HepG2 (cell line): ENCODE results near the gene ZNF544. TPM values are rescaled to one million over a fixed set of nuclear protein-coding genes. Genes with fewer than 3 reads are reported as not detected.

ENCODE experiments used
- AGO2 ChIP-seq: fragments of 200-400 bp; formaldehyde crosslinking; optimal IDR thresholded peaks from 2 replicates; pipeline ENCODE3; 2017; ENCODE audit warnings: mild to moderate bottlenecking, low read depth, low read length, moderate library complexity
- CBFB ChIP-seq: sonication (generic); formaldehyde crosslinking; IDR thresholded peaks from 2 replicates; pipeline ENCODE4 v1.4.0; 2020; ENCODE audit warnings: missing genetic modification reagents
- CREB3 ChIP-seq: sonication (generic); formaldehyde crosslinking; IDR thresholded peaks from 2 replicates; pipeline ENCODE4 v1.5.0; 2020; ENCODE audit warnings: missing genetic modification reagents
- HNF1B ChIP-seq: sonication (generic); formaldehyde crosslinking; IDR thresholded peaks from 2 replicates; pipeline ENCODE4 v1.5.1; 2020; ENCODE audit warnings: mild to moderate bottlenecking, moderate library complexity, missing genetic modification reagents
- KAT2B ChIP-seq: fragments of 150-350 bp; IDR thresholded peaks from 2 replicates; pipeline ENCODE4 v1.6.1; 2014; ENCODE audit warnings: low read depth, low read length, borderline replicate concordance
- MLX ChIP-seq: IDR thresholded peaks from 2 replicates; pipeline ENCODE4 v1.6.1; 2016
- REXO4 ChIP-seq: sonication (generic); formaldehyde crosslinking; IDR thresholded peaks from 2 replicates; pipeline ENCODE4 v1.8.0; 2022; ENCODE audit warnings: missing genetic modification reagents, mild to moderate bottlenecking, borderline replicate concordance
- SIN3A ChIP-seq: IDR thresholded peaks from 2 replicates; pipeline ENCODE4 v1.6.1; 2011; ENCODE audit warnings: low read depth, mild to moderate bottlenecking, control low read depth, low read length, borderline replicate concordance
- SMAD1 ChIP-seq: sonication (generic); formaldehyde crosslinking; IDR thresholded peaks from 2 replicates; pipeline ENCODE4 v1.4.0; 2020; ENCODE audit warnings: missing genetic modification reagents, low read depth, mild to moderate bottlenecking, borderline replicate concordance
- ZBTB3 ChIP-seq: sonication (generic); formaldehyde crosslinking; IDR thresholded peaks from 2 replicates; pipeline ENCODE4 v1.4.0; 2020; ENCODE audit warnings: low read depth, mild to moderate bottlenecking, moderate library complexity, missing genetic modification reagents, borderline replicate concordance
- ZBTB49 ChIP-seq: sonication (generic); formaldehyde crosslinking; IDR thresholded peaks from 2 replicates; pipeline ENCODE4 v1.4.0; 2020; ENCODE audit warnings: missing genetic modification reagents, borderline replicate concordance
- ZFAT ChIP-seq: sonication (generic); formaldehyde crosslinking; conservative IDR thresholded peaks from 2 replicates; pipeline ENCODE4 v1.8.1; 2023; ENCODE audit warnings: missing genetic modification reagents, inconsistent platforms
- ZNF264 ChIP-seq: sonication (generic); formaldehyde crosslinking; IDR thresholded peaks from 2 replicates; pipeline ENCODE4 v1.4.0; 2020; ENCODE audit warnings: missing genetic modification reagents
- ZNF362 ChIP-seq: sonication (generic); formaldehyde crosslinking; IDR thresholded peaks from 2 replicates; pipeline ENCODE4 v1.4.0; 2020; ENCODE audit warnings: missing genetic modification reagents, mild to moderate bottlenecking, borderline replicate concordance
- ZNF530 ChIP-seq: sonication (generic); formaldehyde crosslinking; IDR thresholded peaks from 2 replicates; pipeline ENCODE4 v1.5.0; 2020; ENCODE audit warnings: low read depth, mild to moderate bottlenecking, missing genetic modification reagents
- ZNF576 ChIP-seq: sonication (generic); formaldehyde crosslinking; IDR thresholded peaks from 2 replicates; pipeline ENCODE4 v1.4.0; 2020; ENCODE audit warnings: mild to moderate bottlenecking, missing genetic modification reagents
- ZNF615 ChIP-seq: sonication (generic); formaldehyde crosslinking; IDR thresholded peaks from 2 replicates; pipeline ENCODE4 v1.5.0; 2020; ENCODE audit warnings: mild to moderate bottlenecking, missing genetic modification reagents, borderline replicate concordance
- ZNF703 ChIP-seq: sonication (generic); formaldehyde crosslinking; IDR thresholded peaks from 2 replicates; pipeline ENCODE4 v1.5.1; 2020; ENCODE audit warnings: missing genetic modification reagents, mild to moderate bottlenecking, moderate library complexity, borderline replicate concordance
- ZNF790 ChIP-seq: sonication (generic); formaldehyde crosslinking; IDR thresholded peaks from 2 replicates; pipeline ENCODE4 v1.8.0; 2022; ENCODE audit warnings: missing genetic modification reagents, mild to moderate bottlenecking, borderline replicate concordance
- ZNF878 ChIP-seq: sonication (generic); formaldehyde crosslinking; IDR thresholded peaks from 2 replicates; pipeline ENCODE4 v1.8.1; 2023; ENCODE audit warnings: mild to moderate bottlenecking, missing genetic modification reagents, moderate library complexity
- polyA plus RNA-seq, 8 experiments: library from polyadenylated mRNA; depleted of rRNA in 3 of 8; stranded (reverse) in 7 of 8; unstranded in 1 of 8; fragments of >200 nt; fragmentation: Illumina TruSeq in 4 of 8; extraction: Trizol in 4 of 8; gene quantifications; 2 replicates each; pipeline versions ENCODE4 v1.2.1 to v1.2.3, GENCODE V29; 2011 to 2016; ENCODE audit warnings: low read depth in 4 of 8, missing spikeins in 1 of 8, mixed read lengths in 1 of 8; ENCODE audit not compliant: insufficient read depth in 1 of 8
- total RNA-seq, 5 experiments: library from RNA; depleted of rRNA; stranded (reverse); fragments of >200 nt; fragmentation: Illumina TruSeq; extraction: Trizol; gene quantifications; 2 replicates each; pipeline ENCODE4 v1.2.3, GENCODE V29; 2016; ENCODE audit warnings: low read depth in 1 of 5

The ZNF544 gene
- total and polyA plus RNA-seq, 2 of the 13 experiments (the other 11 are each of a cell fraction or from before 2014, with no cell fraction given), result 13.1 to 17.0 TPM

- TF ChIP-seq ZNF362 (CRISPR knock-in tag), result peak; percentile 43; the same call in 1 of the 2 replicates
- no peak for TF ChIP-seq MLX (CRISPR knock-in tag)
- no peak for TF ChIP-seq REXO4 (CRISPR knock-in tag)
- 0 out of 2 replicates have a peak, but pooled peaks have one; percentile 25 for TF ChIP-seq ZBTB49 (CRISPR knock-in tag)
- no peak; the same call in 1 of the 2 replicates for TF ChIP-seq CBFB
- no peak for TF ChIP-seq ZNF576 (CRISPR knock-in tag)
- peak; percentile 76; the same call in 1 of the 2 replicates for TF ChIP-seq CREB3 (CRISPR knock-in tag)
- TF ChIP-seq ZBTB3, result no peak
- no peak; the same call in 1 of the 2 replicates for TF ChIP-seq ZNF703 (CRISPR knock-in tag)
- 0 out of 2 replicates have a peak, but pooled peaks have one; percentile 17 for TF ChIP-seq SMAD1 (CRISPR knock-in tag)
- no peak for TF ChIP-seq KAT2B
- TF ChIP-seq HNF1B, result no peak
- TF ChIP-seq ZFAT (CRISPR knock-in tag), result no peak
- TF ChIP-seq ZNF878 (CRISPR knock-in tag), result no peak
- no peak for TF ChIP-seq ZNF615 (CRISPR knock-in tag)
- no peak for TF ChIP-seq ZNF530
- no peak for TF ChIP-seq ZNF264 (CRISPR knock-in tag)
- 0 out of 2 replicates have a peak, but pooled peaks have one; percentile 28 for TF ChIP-seq SIN3A
- TF ChIP-seq ZNF790, result no peak
- peak; percentile 91 for TF ChIP-seq AGO2
Observed at GRCh38 chr19:58279042-58279924, 50.6 kb downstream of the ZNF544 start (continued).
